Measurements from ENCODE around the gene ERP29.

DNA sequence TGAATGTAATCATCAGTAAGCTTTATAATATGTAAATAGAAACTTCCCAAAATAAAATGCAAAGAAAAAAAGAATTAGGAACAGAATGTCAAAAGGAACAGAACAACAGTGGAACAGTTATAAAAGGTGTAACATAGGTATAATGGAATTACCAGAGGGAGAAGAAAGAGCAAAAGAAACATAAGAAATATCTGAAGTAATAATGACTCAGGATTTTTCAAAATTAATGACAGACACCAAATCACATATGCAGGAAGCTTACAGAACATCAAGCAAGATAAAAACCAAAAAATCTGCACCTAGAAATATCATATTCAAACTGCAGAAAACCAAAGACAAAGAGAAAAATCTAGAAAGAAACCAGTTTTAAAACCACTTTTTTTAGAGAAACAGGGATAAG is 36.4 kb upstream of the ERP29 start:
- no peak for TF ChIP-seq EZH2 (IDR thresholded peaks at IDR 0.05; ENCODE audit: low read length)
- TF ChIP-seq, protein P1, sequence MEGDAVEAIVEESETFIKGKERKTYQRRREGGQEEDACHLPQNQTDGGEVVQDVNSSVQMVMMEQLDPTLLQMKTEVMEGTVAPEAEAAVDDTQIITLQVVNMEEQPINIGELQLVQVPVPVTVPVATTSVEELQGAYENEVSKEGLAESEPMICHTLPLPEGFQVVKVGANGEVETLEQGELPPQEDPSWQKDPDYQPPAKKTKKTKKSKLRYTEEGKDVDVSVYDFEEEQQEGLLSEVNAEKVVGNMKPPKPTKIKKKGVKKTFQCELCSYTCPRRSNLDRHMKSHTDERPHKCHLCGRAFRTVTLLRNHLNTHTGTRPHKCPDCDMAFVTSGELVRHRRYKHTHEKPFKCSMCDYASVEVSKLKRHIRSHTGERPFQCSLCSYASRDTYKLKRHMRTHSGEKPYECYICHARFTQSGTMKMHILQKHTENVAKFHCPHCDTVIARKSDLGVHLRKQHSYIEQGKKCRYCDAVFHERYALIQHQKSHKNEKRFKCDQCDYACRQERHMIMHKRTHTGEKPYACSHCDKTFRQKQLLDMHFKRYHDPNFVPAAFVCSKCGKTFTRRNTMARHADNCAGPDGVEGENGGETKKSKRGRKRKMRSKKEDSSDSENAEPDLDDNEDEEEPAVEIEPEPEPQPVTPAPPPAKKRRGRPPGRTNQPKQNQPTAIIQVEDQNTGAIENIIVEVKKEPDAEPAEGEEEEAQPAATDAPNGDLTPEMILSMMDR (optimal IDR thresholded peaks at IDR 0.05 in 1 of 3, IDR thresholded peaks at IDR 0.05 in 1 of 3, conservative IDR thresholded peaks at IDR 0.05 in 1 of 3; ENCODE audit: extremely low read depth in 1 of 3, insufficient read depth in 2 of 3, low read length in 3 of 3): no peak
